Fibroblast of skin of left biceps (primary cell): ENCODE data around the gene CADM4.

ENCODE experiments used
- DNase-seq, 2 experiments: peaks; one replicate each; pipeline ENCODE4 v3.0.0-alpha.2; 2013; ENCODE audit warnings: low read depth in 2 of 2

CADM4 gene

GRCh38 chr19:43634068-43634467 lies 5.6 kb downstream of the CADM4 start:
- no peak for DNase-seq

GRCh38 chr19:43633520-43633919 lies 6.1 kb downstream of the CADM4 start:
- no peak for DNase-seq

DNA sequence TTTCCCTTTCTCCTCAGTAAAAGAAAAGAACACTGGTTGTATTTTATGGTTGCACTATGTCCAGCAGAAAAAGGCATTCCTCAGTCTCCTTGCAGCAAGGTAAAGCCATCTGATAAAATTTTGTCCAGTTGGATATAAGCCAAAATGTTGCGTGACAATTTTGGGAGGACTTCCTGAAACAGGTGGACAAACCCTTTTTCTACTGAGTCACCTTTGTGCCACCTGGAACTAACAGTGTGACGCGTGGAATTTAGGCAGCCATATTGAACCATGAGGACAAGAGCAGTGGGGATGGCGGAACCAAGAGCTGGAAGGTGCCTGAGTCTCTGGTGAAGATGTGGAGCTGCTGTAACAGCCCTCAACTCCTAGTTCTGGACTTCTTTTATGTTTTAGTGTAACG lies 8.2 kb downstream of the CADM4 start:
- no peak for DNase-seq

DNA sequence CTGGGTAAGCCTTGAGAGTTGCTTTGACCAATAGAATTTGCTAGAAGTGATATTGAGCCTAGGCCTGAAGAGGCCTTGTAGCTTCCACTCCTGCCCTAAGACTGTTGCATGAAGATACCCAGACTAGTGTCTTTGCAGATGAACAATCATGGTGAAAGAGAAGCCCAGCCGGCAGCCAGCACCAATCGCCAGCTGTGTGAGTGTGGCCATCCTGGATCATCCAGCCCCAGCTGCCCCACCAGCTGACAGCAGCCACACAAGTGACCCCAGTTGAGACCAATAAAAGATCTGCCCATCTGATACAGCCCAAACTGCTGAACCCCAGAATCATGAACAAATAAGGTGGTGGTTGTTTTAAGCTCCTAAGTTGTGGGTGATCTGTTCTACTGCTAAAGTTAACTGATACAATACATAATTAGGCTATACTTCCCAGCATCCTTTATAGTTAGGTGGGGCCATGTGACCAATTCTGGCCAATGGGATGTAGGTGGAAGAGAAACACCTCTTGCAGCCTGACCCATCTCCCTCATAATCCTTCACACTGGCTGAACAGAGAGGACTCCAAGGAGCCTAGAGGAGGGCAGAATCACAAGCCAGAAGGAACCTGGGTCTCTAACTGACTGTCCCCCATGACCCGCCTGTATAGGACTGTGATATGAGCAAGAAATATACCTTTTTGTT lies 10.9 kb downstream of the CADM4 start:
- DNase-seq = no peak

- DNase-seq = no peak
These were observed 12.8 kb downstream of the CADM4 start for GRCh38 chr19:43626838-43627237.

DNA sequence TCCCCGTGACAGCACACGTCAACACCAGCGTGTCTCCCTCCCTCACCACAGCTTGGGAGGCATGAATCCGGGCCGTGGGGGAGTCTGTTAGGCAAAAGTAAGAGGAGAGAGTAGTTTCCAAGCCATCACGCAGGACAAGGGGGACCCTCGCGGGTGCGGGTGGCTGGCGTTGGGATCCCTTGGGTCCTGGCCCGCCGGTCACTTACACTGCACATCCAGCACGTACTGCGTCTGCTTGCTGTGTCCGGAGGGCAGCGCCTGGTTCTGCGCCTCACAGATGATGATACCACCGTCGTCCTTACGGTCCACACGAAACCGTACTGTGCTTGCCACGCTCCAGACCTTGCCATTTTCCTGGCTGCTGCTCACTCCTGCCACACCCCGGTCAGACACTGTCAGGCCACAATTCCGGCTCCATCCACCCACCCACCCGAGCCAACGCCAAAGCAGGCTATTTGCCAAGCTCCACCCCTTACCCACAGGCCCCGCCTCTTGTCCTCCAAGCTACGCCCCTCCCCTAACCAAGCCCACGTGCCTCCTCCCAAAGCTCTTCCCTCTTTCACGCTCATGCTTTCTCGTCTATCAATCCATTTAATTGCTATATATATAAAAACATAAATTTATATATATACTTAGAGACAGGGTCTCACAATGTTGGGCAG lies 13.6 kb downstream of the CADM4 start:
- DNase-seq = no peak

DNA sequence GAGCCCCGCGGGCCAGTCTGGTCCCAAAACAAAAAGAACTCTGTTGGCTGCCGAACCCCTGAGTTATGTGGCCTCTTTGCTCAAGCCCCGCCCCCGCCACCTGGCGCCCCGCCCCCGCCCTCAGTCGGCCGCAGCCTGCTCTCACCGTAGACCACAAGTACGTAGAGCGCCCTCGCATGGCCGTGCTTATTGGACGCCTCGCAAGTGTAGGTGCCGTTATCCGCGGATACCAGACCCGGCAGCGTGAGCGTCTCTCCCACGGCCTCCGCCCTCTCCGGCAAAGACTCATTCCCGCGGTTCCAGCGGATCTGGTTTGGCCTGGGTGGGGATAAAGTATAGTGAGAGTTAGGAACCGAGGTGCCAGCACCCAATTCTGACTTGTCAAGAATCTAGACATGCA lies 14.7 kb downstream of the CADM4 start:
- DNase-seq = no peak

GRCh38 chr19:43623889-43624670 lies 15.6 kb downstream of the CADM4 start:
- no peak for DNase-seq

DNA sequence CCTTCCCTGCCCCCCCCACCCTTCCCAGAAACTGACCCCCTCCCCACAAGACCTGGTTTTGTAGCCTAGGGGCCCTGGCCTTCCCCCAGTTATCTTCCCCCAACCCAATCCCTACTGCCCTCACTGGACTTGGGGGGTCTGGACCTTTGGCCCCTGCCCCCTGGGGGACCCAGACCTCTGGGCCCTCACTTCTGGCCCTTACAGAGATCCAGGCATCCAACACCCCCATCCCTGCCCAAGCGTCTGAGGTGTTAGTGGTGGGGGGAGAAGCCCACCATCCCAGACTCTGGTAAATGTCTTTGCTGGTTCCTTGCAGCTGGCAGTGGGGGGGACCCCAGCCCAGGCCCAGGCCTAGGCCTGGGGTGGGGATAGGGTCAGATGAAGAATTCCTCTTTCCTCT lies 16.7 kb downstream of the CADM4 start:
- DNase-seq = no peak

DNA sequence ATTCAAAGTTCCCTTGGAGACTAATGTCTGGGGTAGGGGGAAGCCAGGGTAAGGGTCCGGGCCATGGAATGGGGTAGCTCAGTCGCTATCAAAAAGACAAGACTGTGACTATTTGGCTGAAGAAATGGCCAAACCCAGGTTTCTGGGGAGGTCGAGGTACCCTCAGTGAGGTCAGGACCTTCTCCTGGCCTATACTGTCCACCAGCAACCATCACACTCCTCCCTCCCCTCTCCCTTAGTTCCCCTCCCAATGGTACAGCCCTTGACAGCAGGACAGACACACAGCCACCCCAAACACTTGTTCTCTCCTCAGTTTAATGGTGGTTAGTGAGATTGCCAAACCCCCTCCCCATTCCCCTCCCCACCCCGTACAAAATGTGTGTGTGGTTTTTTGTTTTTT lies 17.6 kb downstream of the CADM4 start:
- no peak for DNase-seq

DNA sequence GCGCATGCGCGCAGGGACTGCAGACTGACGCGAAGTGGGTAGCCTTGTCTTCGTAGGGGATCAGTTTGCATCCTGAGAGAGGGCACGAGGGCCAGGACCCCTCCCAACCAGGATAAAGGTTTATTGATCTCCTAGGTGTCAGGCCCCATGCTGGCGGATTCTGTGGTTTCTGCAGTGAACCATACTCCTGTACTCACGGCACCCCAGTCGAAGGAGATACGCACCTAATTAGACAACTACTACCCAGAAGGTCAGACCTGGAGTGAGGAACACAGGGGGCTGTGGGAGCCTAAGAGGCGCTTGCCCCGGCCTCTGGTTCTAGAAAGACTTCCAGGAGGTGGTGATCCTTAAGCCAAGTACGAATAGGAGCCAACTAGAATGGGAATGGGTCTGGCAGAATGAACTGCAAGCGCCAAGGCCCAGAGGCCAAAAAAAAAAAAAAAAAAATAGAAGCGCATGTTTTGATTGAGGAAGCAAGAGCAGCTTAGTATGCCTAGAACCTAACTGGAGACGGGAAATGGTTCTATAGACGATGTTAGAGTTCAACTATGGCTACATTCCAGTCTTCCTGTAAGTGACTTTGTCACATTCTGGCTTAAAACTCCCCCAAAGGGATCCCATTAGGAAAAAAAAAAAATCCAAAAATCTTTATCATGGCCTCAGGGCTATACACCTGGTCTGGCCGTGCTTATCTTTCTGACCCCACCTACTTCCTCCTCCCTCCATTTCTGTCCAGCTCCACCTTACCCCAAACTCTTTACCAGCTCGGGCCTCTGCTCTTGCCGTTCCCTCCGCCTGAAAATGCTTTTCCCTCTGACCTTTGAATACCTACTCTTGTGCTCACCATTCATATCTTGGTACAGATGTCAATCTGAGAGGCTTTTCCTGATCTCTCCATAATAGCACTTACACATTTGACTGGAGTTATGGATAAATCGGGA lies 19.3 kb downstream of the CADM4 start:
- no peak for DNase-seq

- peak; percentile 70 to 72 for DNase-seq
These were observed 20.2 kb downstream of the CADM4 start, which contains the start of gene ZNF428 for GRCh38 chr19:43619262-43620060. TSS of gene ZNF428 (minus strand) at chr19:43619629. CDS start at chr19:43614304, 5,325 bp downstream.

DNA sequence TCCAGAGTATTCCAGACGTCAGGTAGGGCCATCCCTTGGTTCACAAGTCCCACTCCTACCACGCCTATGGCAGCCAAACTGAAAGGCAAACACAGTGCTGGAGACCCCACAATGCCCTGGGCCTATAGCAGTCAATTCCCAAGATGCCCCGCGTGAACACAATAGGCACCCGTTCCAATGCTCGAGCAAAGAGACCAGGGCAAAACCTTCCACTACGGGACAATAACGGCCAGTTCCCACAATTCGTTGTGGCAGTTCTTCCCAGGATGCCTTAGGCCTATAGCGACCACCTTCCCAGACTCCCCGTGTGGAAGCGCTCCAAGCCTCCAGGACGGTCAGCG lies 20.8 kb downstream of the CADM4 start:
- DNase-seq = no peak

- no peak for DNase-seq
These were observed 22.7 kb downstream of the CADM4 start for GRCh38 chr19:43616954-43617353.

GRCh38 chr19:43616306-43616705 lies 23.3 kb downstream of the CADM4 start:
- no peak for DNase-seq

- no peak for DNase-seq
These were observed 27.3 kb downstream of the CADM4 start for GRCh38 chr19:43612374-43612773.

DNA sequence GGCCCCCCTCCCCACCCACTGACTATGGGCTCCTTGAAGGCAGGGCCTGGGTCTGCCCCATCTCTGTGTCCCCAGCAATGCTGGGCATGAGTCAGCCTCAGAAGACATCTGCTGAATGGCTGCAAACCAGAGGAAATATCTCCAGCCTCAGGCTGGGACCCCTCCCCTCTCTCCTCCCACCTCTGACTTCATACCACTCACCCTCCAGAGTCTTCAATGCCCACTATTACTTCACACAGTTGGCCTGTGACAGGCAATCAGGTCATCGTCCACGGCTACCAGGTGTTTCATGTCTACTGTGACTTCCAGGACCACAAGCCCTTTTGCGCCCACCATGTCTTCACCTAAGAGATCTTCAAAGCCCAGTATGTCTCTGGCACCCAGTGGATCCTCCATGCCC lies 27.9 kb downstream of the CADM4 start, which contains the start of gene SRRM5:
Gene SRRM5 (plus strand): TSS at position 301 of the 400 bp plus-strand sequence. CDS start 34 bp downstream, at position 335.
- no peak for DNase-seq

DNA sequence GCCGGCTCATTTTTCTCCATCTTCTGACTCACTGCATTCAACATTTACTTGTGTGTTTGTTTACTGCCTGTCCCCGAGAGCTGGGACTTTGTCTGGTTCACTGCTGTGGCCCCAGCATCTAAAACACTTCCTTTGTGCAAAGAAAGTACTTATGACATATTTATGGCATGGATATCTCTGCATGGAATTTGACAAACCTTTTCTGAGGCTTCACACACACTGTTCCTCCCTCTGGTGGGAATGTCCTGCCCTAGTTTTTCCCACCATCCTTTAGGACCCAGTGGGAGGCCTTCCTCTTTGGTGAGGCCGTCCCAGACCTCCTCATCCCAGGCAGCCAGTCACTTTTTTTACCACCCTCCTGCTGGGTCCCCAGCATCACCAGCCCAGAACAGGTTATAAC lies 29.2 kb downstream of the CADM4 start:
- no peak for DNase-seq

- DNase-seq = no peak
These were observed 29.8 kb downstream of the CADM4 start for GRCh38 chr19:43609872-43610271.

DNA sequence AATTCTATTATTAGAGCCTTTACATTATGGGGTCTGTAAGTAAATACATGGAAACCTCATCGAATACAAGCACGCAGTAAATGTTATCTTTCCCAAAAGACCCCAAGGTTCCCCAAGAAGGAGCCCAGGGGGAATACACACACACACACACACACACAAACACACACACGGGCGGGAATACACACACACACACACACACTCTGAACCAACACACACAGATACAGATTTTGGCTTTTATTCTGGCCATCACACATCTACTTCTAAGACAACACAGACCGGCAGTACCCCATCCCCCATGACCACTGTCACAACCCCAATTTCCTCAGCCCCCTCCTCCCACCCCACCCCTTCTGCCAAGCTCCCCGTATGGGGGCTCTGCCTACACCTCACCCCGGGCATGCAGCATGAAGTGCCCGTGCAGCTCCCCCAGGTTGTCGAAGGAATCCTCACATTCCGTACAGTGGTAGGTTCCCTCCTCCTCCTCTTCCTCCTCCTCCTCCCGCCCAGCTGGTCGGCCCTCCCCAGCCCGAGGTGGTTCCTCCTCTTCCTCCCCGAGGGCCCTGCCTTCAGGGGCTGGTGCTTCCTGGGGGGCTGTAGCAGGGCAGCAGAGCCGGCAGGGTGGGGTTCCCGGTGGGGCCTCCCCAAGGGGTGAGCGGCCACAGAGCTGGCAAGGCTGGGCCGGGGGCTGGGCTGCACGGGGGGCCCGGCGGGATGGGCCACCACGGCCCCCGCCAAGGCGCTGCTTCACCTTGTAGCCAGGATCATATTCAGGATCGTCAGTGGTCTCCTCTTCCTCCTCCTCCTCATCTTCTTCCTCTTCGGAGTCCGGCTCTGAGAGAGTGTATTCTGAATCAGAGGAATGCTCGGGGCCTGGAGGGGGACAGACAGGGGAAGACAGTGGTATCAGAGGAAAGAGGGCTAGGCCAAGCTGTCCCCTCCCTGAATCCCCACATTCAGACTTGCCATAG lies 32.1 kb downstream of the CADM4 start:
- DNase-seq = no peak
